CD4-positive, alpha-beta T cell (primary cell): ENCODE measurements around the gene ADGRE2. TPM values are rescaled to one million over a fixed set of nuclear protein-coding genes. Genes with fewer than 3 reads are reported as not detected.

Experiments
- ATAC-seq: fragments of 200-7000 bp; cut with Tn5 transposase; one replicate; pipeline ENCODE4 v1.10.0; 2022; ENCODE audit warnings: mild to moderate bottlenecking; ENCODE audit not compliant: poor library complexity
- CTCF ChIA-PET: fragments of 350-600 bp; sonication (Branson Sonifier 250); formaldehyde crosslinking; loops from one replicate; lab custom pipeline; 2021; ENCODE audit warnings: antibody characterized with exemption, inconsistent platforms; lab: Charles Lee
- POLR2A ChIA-PET: fragments of 350-600 bp; sonication (Branson Sonifier 250); formaldehyde crosslinking; loops from one replicate; lab custom pipeline; 2021; ENCODE audit warnings: antibody characterized with exemption, inconsistent platforms; lab: Charles Lee
- DNase-seq, 14 experiments: peaks; one replicate each; pipeline ENCODE4 v3.0.0-alpha.2; 2013 to 2020; ENCODE audit warnings: mixed read lengths in 2 of 14
- H3K27ac ChIP-seq, 2 donors: one replicate each; pipeline versions ENCODE4 v1.5.1 to v1.7.0; 2013; ENCODE audit warnings: low read length in 2 of 2, low read depth in 1 of 2, mild to moderate bottlenecking in 1 of 2
- H3K27me3 ChIP-seq, 2 experiments: 1 replicate in 1 of 2; 2 replicates in 1 of 2; pipeline versions ENCODE4 v1.6.1 to v1.7.0; 2013; ENCODE audit warnings: low read length in 2 of 2, control low read depth in 1 of 2, mild to moderate bottlenecking in 1 of 2, moderate library complexity in 1 of 2; ENCODE audit not compliant: insufficient read depth in 2 of 2, control insufficient read depth in 1 of 2
- H3K36me3 ChIP-seq: one replicate; pipeline ENCODE4 v1.6.1; 2013; ENCODE audit warnings: low read length, control low read depth; ENCODE audit not compliant: insufficient read depth
- H3K4me1 ChIP-seq: one replicate; pipeline ENCODE4 v1.6.1; 2013; ENCODE audit warnings: low read length, control low read depth; ENCODE audit not compliant: insufficient read depth
- H3K4me3 ChIP-seq: one replicate; pipeline ENCODE4 v1.5.1; 2013; ENCODE audit warnings: mild to moderate bottlenecking, low read length, moderate library complexity
- H3K9me3 ChIP-seq, 2 experiments: 1 replicate in 1 of 2; 2 replicates in 1 of 2; pipeline versions ENCODE4 v1.6.1 to v1.7.0; 2013; ENCODE audit warnings: low read length in 2 of 2, mild to moderate bottlenecking in 2 of 2, control low read depth in 1 of 2, moderate library complexity in 1 of 2; ENCODE audit not compliant: control insufficient read depth in 1 of 2, insufficient read depth in 1 of 2
- H3K27ac Mint-ChIP-seq: one replicate; pipeline ENCODE4 v1.8.0; 2020; ENCODE audit warnings: mixed read lengths
- H3K27me3 Mint-ChIP-seq: one replicate; pipeline ENCODE4 v1.8.0; 2021; ENCODE audit warnings: mixed read lengths
- H3K36me3 Mint-ChIP-seq: one replicate; pipeline ENCODE4 v1.8.0; 2021; ENCODE audit warnings: low read depth, mixed read lengths
- H3K4me1 Mint-ChIP-seq: one replicate; pipeline ENCODE4 v1.8.0; 2021; ENCODE audit warnings: low read depth, mixed read lengths
- H3K4me3 Mint-ChIP-seq: one replicate; pipeline ENCODE4 v1.8.0; 2020; ENCODE audit warnings: mild to moderate bottlenecking, mixed read lengths
- H3K9me3 Mint-ChIP-seq: one replicate; pipeline ENCODE4 v1.8.0; 2020; ENCODE audit warnings: mixed read lengths
- CTCF ChIP-seq: fragments of 200-600 bp; IDR thresholded peaks from one replicate; pipeline ENCODE4 v1.8.0; 2022; ENCODE audit warnings: antibody characterized with exemption, mild to moderate bottlenecking
- intact Hi-C, 2 experiments: fragments of 100-400 bp; cut with DNase I in 1 of 2; cut with micrococcal nuclease in 1 of 2; formaldehyde crosslinking; loops; one replicate each; pipeline versions ENCODE4 v1.15.1 to v1.9.0; 2023 to 2025; cut with DNase I, micrococcal nuclease
- total RNA-seq, 174 experiments: library from RNA in 2 of 174; stranded (reverse) in 2 of 174; gene quantifications; one replicate each; pipeline ENCODE4 v1.2.3 and lab custom pipeline; 2021 to 2026

The ADGRE2 gene
- total RNA-seq, 2 experiments from 2014 or later, result 3.0 to 3.8 TPM

GRCh38 chr19:14818588-14818987 lies 40.2 kb upstream of the ADGRE2 start:
- no peak for TF ChIP-seq CTCF
- no peak overlapping the region for H3K4me3 ChIP-seq
- no peaks in the 10 kb centered on the region for H3K9me3 ChIP-seq
- ATAC-seq (no peak), DNase-seq (no peak)
- no peaks in the 10 kb centered on the region for H3K4me1 ChIP-seq
- H3K27me3 ChIP-seq, result no peaks in the 10 kb centered on the region
- H3K27ac Mint-ChIP-seq, result no peak overlapping the region
- ChIA-PET POLR2A (no interaction called here), CTCF (no interaction called here)
- peaks cover 22% of the 10 kb centered on the region for H3K27me3 Mint-ChIP-seq
- no peaks in the 10 kb centered on the region for H3K36me3 Mint-ChIP-seq
- no peaks in the 10 kb centered on the region for H3K4me1 Mint-ChIP-seq
- no peak overlapping the region for H3K4me3 Mint-ChIP-seq
- no peaks in the 10 kb centered on the region for H3K36me3 ChIP-seq
- H3K27ac ChIP-seq, result no peak overlapping the region
- H3K9me3 Mint-ChIP-seq, result no peaks in the 10 kb centered on the region
- intact Hi-C loops, result no loop called here

GRCh38 chr19:14817052-14817451 lies 38.7 kb upstream of the ADGRE2 start:
- no peak for DNase-seq
- no peaks in the 10 kb centered on the region for H3K36me3 Mint-ChIP-seq
- H3K9me3 ChIP-seq, result no peaks in the 10 kb centered on the region
- CTCF ChIA-PET, result no interaction called here
- H3K4me3 Mint-ChIP-seq, result no peak overlapping the region
- no peaks in the 10 kb centered on the region for H3K4me1 Mint-ChIP-seq
- POLR2A ChIA-PET, result no interaction called here
- ATAC-seq, result no peak
- H3K4me3 ChIP-seq, result no peak overlapping the region
- H3K27me3 Mint-ChIP-seq, result peaks cover 20% of the 10 kb centered on the region
- intact Hi-C loops, result no loop called here
- H3K36me3 ChIP-seq, result no peaks in the 10 kb centered on the region
- H3K4me1 ChIP-seq, result no peaks in the 10 kb centered on the region
- H3K27ac Mint-ChIP-seq, result no peak overlapping the region
- H3K9me3 Mint-ChIP-seq, result no peaks in the 10 kb centered on the region
- no peaks in the 10 kb centered on the region for H3K27me3 ChIP-seq
- H3K27ac ChIP-seq, result no peak overlapping the region
- no peak for TF ChIP-seq CTCF

DNA sequence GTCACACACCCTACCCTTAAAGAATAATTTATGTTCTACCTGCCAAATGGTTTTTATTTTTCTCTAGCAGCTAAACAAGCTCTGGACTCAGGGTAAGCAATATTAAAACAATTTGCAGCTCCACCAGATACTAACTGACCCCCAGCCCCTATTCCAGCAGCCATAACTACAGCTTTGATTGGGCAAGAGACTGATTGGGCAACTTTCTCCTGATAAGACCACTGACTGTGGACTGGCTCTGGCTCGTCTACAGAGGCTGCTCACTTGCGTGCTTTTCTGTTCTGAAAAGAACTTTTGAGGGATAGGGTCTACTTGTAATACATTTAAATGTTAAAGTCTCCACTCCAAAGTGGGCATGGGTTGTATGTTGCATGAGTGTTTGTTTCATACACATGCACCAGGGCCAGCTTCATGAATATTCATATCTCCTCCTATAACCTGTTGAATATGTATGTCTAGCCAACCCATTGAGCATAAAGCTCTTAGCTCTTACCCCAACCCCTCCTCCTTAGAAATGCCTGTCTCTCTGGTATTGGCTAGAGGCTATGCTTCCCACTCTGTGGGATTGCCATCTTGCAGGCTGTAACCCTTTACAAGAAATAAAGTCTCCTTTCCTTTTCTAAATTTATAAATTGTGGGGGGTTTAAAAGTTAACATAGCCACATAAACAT lies 36.8 kb upstream of the ADGRE2 start:
- H3K9me3 Mint-ChIP-seq, result no peaks in the 10 kb centered on the region
- intact Hi-C loops, result no loop called here
- POLR2A ChIA-PET, result no interaction called here

More for the DNA sequence above, 36.8 kb upstream of the ADGRE2 start:
- H3K27ac ChIP-seq, result no peak overlapping the region
- H3K9me3 ChIP-seq, result no peaks in the 10 kb centered on the region
- H3K4me1 Mint-ChIP-seq, result no peaks in the 10 kb centered on the region
- H3K36me3 ChIP-seq, result no peaks in the 10 kb centered on the region
- CTCF ChIA-PET, result no interaction called here
- TF ChIP-seq CTCF, result no peak
- no peaks in the 10 kb centered on the region for H3K36me3 Mint-ChIP-seq
- no peak overlapping the region for H3K27ac Mint-ChIP-seq
- H3K4me3 ChIP-seq, result no peak overlapping the region
- no peak for ATAC-seq
- no peaks in the 10 kb centered on the region for H3K27me3 ChIP-seq
- H3K4me1 ChIP-seq, result no peaks in the 10 kb centered on the region
- no peak overlapping the region for H3K4me3 Mint-ChIP-seq
- peaks cover 5% of the 10 kb centered on the region for H3K27me3 Mint-ChIP-seq
- no peak for DNase-seq
